ENCODE measurements around the gene ST3GAL4. TPM values are rescaled to one million over a fixed set of nuclear protein-coding genes. Genes with fewer than 3 reads are reported as not detected.
"Not testable (repeated sequence)": the region's sequence is repeated elsewhere in the genome, so short reads cannot be mapped to it uniquely, and the experiment has no call there.

The ST3GAL4 gene
- total RNA-seq, 1 experiment from 2014 or later: 46.2 TPM

GRCh38 chr11:126374562-126375300 is 19.2 kb downstream of the ST3GAL4 start:
- H3K27me3 ChIP-seq (ENCODE audit: insufficient read depth, low read depth); H3K9me2 ChIP-seq (ENCODE audit: insufficient read depth); H3K27ac ChIP-seq; H3F3A ChIP-seq (ENCODE audit: insufficient read depth, low read depth); H3K4me2 ChIP-seq; BruUV-seq (replicated peaks); POLR2A ChIA-PET (ENCODE audit: unreplicated experiment); intact Hi-C loops (cut with micrococcal nuclease; ENCODE audit: unreplicated experiment); H3K36me3 ChIP-seq (ENCODE audit: low read depth); H4K20me1 ChIP-seq (ENCODE audit: insufficient read depth); DNase-seq; H2AFZ ChIP-seq; H3K9me3 ChIP-seq (ENCODE audit: insufficient read depth, low read depth); H3K4me3 ChIP-seq: not testable (repeated sequence)
- Histone ChIP-seq H3K79me2 (ENCODE audit: low read depth) (peaks cover 91% of the 10 kb centered on the region), H3K4me1 (replicated peaks; ENCODE audit: insufficient read depth) (peaks cover 18% of the 10 kb centered on the region)
- CTCF ChIA-PET: interaction anchor here (0.6 kb wide), 1 partner anchor 9 kb away, joined by 6 read pairs; no protein-coding TSS in a partner anchor

- TF ChIP-seq CTCF (conservative IDR thresholded peaks at IDR 0.05): no peak
- H2AFZ ChIP-seq: no peak overlapping the region
- no peaks in the 10 kb centered on the region for H3K9me3 ChIP-seq (ENCODE audit: insufficient read depth, low read depth)
- peaks cover 8% of the 10 kb centered on the region; the same call in 1 of the 2 replicates for H4K20me1 ChIP-seq (ENCODE audit: insufficient read depth)
- no peaks in the 10 kb centered on the region for H3K27me3 ChIP-seq (ENCODE audit: insufficient read depth, low read depth)
- CTCF ChIA-PET: no interaction called here
- DNase-seq: no peak
- peaks cover 91% of the 10 kb centered on the region for H3K79me2 ChIP-seq (ENCODE audit: low read depth)
- no peak overlapping the region for H3K27ac ChIP-seq
- peaks cover 6% of the 10 kb centered on the region; the same call in 1 of the 2 replicates for H3F3A ChIP-seq (ENCODE audit: insufficient read depth, low read depth)
- intact Hi-C loops (cut with micrococcal nuclease; ENCODE audit: unreplicated experiment): no loop called here
- POLR2A ChIA-PET (ENCODE audit: unreplicated experiment): no interaction called here
- peaks cover 5% of the 10 kb centered on the region; the same call in 1 of the 2 replicates for H3K36me3 ChIP-seq (ENCODE audit: low read depth)
- no TSS peak for BruUV-seq (replicated peaks)
- no peak overlapping the region for H3K4me3 ChIP-seq
- H3K9me2 ChIP-seq (ENCODE audit: insufficient read depth): no peaks in the 10 kb centered on the region
- peaks cover 28% of the 10 kb centered on the region for H3K4me1 ChIP-seq (replicated peaks; ENCODE audit: insufficient read depth)
- H3K4me2 ChIP-seq: no peak overlapping the region
Observed at GRCh38 chr11:126375726-126376125, 20.2 kb downstream of the ST3GAL4 start.

GRCh38 chr11:126378763-126379162 is 23.3 kb downstream of the ST3GAL4 start:
- H3K4me3 ChIP-seq: no peak overlapping the region
- ChIA-PET POLR2A (ENCODE audit: unreplicated experiment) (no interaction called here), CTCF (no interaction called here)
- H4K20me1 ChIP-seq (ENCODE audit: insufficient read depth): peaks cover 3% of the 10 kb centered on the region; the same call in 1 of the 2 replicates
- no peaks in the 10 kb centered on the region for H3K27me3 ChIP-seq (ENCODE audit: insufficient read depth, low read depth)
- no peak overlapping the region for H2AFZ ChIP-seq
- peaks cover 32% of the 10 kb centered on the region for H3K4me1 ChIP-seq (replicated peaks; ENCODE audit: insufficient read depth)
- no peaks in the 10 kb centered on the region for H3K9me3 ChIP-seq (ENCODE audit: insufficient read depth, low read depth)
- no peak overlapping the region for H3K4me2 ChIP-seq
- peaks cover 5% of the 10 kb centered on the region; the same call in 1 of the 2 replicates for H3K36me3 ChIP-seq (ENCODE audit: low read depth)
- DNase-seq: no peak
- H3K79me2 ChIP-seq (ENCODE audit: low read depth): peaks cover 73% of the 10 kb centered on the region
- no peaks in the 10 kb centered on the region for H3F3A ChIP-seq (ENCODE audit: insufficient read depth, low read depth)
- no peaks in the 10 kb centered on the region for H3K9me2 ChIP-seq (ENCODE audit: insufficient read depth)
- TF ChIP-seq EZH2 (IDR thresholded peaks at IDR 0.05; ENCODE audit: low read depth): no peak
- H3K27ac ChIP-seq: no peak overlapping the region
- intact Hi-C loops (cut with micrococcal nuclease; ENCODE audit: unreplicated experiment): no loop called here
- no TSS peak for BruUV-seq (replicated peaks)

GRCh38 chr11:126380909-126381308 is 25.4 kb downstream of the ST3GAL4 start:
- no peak overlapping the region for H3K4me2 ChIP-seq
- intact Hi-C loops (cut with micrococcal nuclease; ENCODE audit: unreplicated experiment): no loop called here

GRCh38 chr11:126381960-126382359 is 26.5 kb downstream of the ST3GAL4 start:
- H3K4me3 ChIP-seq; H3K36me3 ChIP-seq (ENCODE audit: low read depth); DNase-seq; BruUV-seq (replicated peaks); H3K9me3 ChIP-seq (ENCODE audit: insufficient read depth, low read depth); H3K27ac ChIP-seq; CTCF ChIA-PET; H4K20me1 ChIP-seq (ENCODE audit: insufficient read depth); H2AFZ ChIP-seq; H3K27me3 ChIP-seq (ENCODE audit: insufficient read depth, low read depth); H3K4me2 ChIP-seq; POLR2A ChIA-PET (ENCODE audit: unreplicated experiment); H3K9me2 ChIP-seq (ENCODE audit: insufficient read depth): not testable (repeated sequence)
- H3K4me1 ChIP-seq (replicated peaks; ENCODE audit: insufficient read depth): peaks cover 61% of the 10 kb centered on the region
- peaks cover 74% of the 10 kb centered on the region for H3K79me2 ChIP-seq (ENCODE audit: low read depth)
- H3F3A ChIP-seq (ENCODE audit: insufficient read depth, low read depth): peaks cover 18% of the 10 kb centered on the region
- intact Hi-C loops (cut with micrococcal nuclease; ENCODE audit: unreplicated experiment): loop anchor here (1.0 to 2.0 kb wide), 2 partner anchors 17 to 23 kb away; no protein-coding TSS in a partner anchor

More at GRCh38 chr11:126380909-126381308, 25.4 kb downstream of the ST3GAL4 start:
- peaks cover 5% of the 10 kb centered on the region; the same call in 1 of the 2 replicates for H3K36me3 ChIP-seq (ENCODE audit: low read depth)
- H3K27ac ChIP-seq: no peak overlapping the region
- no TSS peak for BruUV-seq (replicated peaks)
- no peak for DNase-seq
- H3K9me3 ChIP-seq (ENCODE audit: insufficient read depth, low read depth): no peaks in the 10 kb centered on the region
- POLR2A ChIA-PET (ENCODE audit: unreplicated experiment): no interaction called here
- H3K27me3 ChIP-seq (ENCODE audit: insufficient read depth, low read depth): no peaks in the 10 kb centered on the region
- TF ChIP-seq CTCF (conservative IDR thresholded peaks at IDR 0.05): no peak
- no peak for TF ChIP-seq EZH2 (IDR thresholded peaks at IDR 0.05; ENCODE audit: low read depth)
- H3F3A ChIP-seq (ENCODE audit: insufficient read depth, low read depth): peaks cover 9% of the 10 kb centered on the region
- H3K4me1 ChIP-seq (replicated peaks; ENCODE audit: insufficient read depth): peaks cover 51% of the 10 kb centered on the region
- CTCF ChIA-PET: no interaction called here
- H3K4me3 ChIP-seq: no peak overlapping the region
- H2AFZ ChIP-seq: no peak overlapping the region
- H3K79me2 ChIP-seq (ENCODE audit: low read depth): peaks cover 79% of the 10 kb centered on the region
- H4K20me1 ChIP-seq (ENCODE audit: insufficient read depth): no peaks in the 10 kb centered on the region; the same call in 1 of the 2 replicates
- no peaks in the 10 kb centered on the region for H3K9me2 ChIP-seq (ENCODE audit: insufficient read depth)

All from PC-9 (cell line).